ENCODE measurements around the gene HOXB4. TPM values are rescaled to one million over a fixed set of nuclear protein-coding genes. Genes with fewer than 3 reads are reported as not detected.

HOXB4 gene
- total RNA-seq, 3 donors from 2014 or later: 4.5 to 14.6 (median 5.3) TPM

GRCh38 chr17:48575673-48576478, 2.3 kb downstream of the HOXB4 start:
- no peak overlapping the region for H3K4me3 ChIP-seq
- DNase-seq (no peak), ATAC-seq (peak; percentile 17)
- H3K9me3 ChIP-seq: no peaks in the 10 kb centered on the region
- intact Hi-C loops (cut with DNase I, micrococcal nuclease): no loop called here
- H3K36me3 ChIP-seq (ENCODE audit: low read depth): no peaks in the 10 kb centered on the region
- TF ChIP-seq CTCF (IDR thresholded peaks at IDR 0.05): no peak
- H3K4me1 ChIP-seq (ENCODE audit: low read depth): peaks cover 54% of the 10 kb centered on the region

GRCh38 chr17:48575066-48575582, 3.0 kb downstream of the HOXB4 start:
- DNase-seq (no peak), ATAC-seq (no peak)
- H3K4me1 ChIP-seq (ENCODE audit: low read depth): peaks cover 47% of the 10 kb centered on the region
- no peak overlapping the region for H3K4me3 ChIP-seq
- intact Hi-C loops (cut with DNase I, micrococcal nuclease): no loop called here
- no peaks in the 10 kb centered on the region for H3K9me3 ChIP-seq
- no peak for TF ChIP-seq CTCF (IDR thresholded peaks at IDR 0.05)
- no peaks in the 10 kb centered on the region for H3K36me3 ChIP-seq (ENCODE audit: low read depth)

GRCh38 chr17:48574505-48575065, 3.6 kb downstream of the HOXB4 start:
- intact Hi-C loops (cut with DNase I, micrococcal nuclease): no loop called here
- Histone ChIP-seq H3K4me3 (no peak overlapping the region), H3K9me3 (no peaks in the 10 kb centered on the region), H3K4me1 (ENCODE audit: low read depth) (peaks cover 42% of the 10 kb centered on the region), H3K36me3 (ENCODE audit: low read depth) (no peaks in the 10 kb centered on the region)
- DNase-seq (peak in 1 of 3 donors; percentile 9), ATAC-seq (no peak)
- TF ChIP-seq CTCF (IDR thresholded peaks at IDR 0.05): no peak

- intact Hi-C loops (cut with DNase I, micrococcal nuclease): no loop called here
- H3K9me3 ChIP-seq: no peaks in the 10 kb centered on the region
These were observed 6.2 kb downstream of the HOXB4 start for GRCh38 chr17:48571826-48572417.

More at GRCh38 chr17:48571826-48572417, 6.2 kb downstream of the HOXB4 start:
- Histone ChIP-seq H3K4me1 (ENCODE audit: low read depth) (peaks cover 50% of the 10 kb centered on the region), H3K36me3 (ENCODE audit: low read depth) (no peaks in the 10 kb centered on the region), H3K4me3 (no peak overlapping the region)
- ATAC-seq (no peak), DNase-seq (no peak)
- TF ChIP-seq CTCF (IDR thresholded peaks at IDR 0.05): no peak

Data from mucosa of descending colon (tissue), 3 donors.